WI38 (cell line): Measurements from ENCODE around the gene STAM.
"Not testable (repeated sequence)": the region's sequence is repeated elsewhere in the genome, so short reads cannot be mapped to it uniquely, and the experiment has no call there.

Experiments used
- H3K4me3 ChIP-seq: 2 replicates; pipeline ENCODE4 v1.5.1; 2011; ENCODE audit warnings: low read depth, mild to moderate bottlenecking, control low read depth, low read length
- TF ChIP-seq, protein P1 (sequence below): IDR thresholded peaks from 2 replicates; pipeline ENCODE4 v1.5.1; 2012; ENCODE audit warnings: low read depth, mild to moderate bottlenecking, control low read depth, low read length

STAM gene

DNA sequence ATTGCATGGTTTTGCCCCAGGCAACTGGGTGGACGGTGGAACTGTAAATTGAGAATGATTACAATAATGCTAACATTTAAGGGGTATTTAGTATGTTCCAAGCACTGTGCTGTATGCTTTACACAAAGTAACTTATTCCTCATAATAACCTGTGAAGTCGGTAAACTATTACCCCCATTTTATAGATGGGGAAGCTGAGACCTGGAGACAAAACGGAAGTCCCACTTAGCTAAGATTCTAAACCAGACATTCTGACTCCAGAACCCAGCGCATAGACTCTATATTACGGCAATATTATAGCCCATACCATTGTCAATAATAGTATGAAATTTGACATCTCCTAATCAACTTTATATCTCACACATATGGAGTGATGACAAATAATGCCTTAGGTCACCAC lies 68.1 kb downstream of the STAM start:
- no peak overlapping the region for H3K4me3 ChIP-seq
- TF ChIP-seq, protein P1, sequence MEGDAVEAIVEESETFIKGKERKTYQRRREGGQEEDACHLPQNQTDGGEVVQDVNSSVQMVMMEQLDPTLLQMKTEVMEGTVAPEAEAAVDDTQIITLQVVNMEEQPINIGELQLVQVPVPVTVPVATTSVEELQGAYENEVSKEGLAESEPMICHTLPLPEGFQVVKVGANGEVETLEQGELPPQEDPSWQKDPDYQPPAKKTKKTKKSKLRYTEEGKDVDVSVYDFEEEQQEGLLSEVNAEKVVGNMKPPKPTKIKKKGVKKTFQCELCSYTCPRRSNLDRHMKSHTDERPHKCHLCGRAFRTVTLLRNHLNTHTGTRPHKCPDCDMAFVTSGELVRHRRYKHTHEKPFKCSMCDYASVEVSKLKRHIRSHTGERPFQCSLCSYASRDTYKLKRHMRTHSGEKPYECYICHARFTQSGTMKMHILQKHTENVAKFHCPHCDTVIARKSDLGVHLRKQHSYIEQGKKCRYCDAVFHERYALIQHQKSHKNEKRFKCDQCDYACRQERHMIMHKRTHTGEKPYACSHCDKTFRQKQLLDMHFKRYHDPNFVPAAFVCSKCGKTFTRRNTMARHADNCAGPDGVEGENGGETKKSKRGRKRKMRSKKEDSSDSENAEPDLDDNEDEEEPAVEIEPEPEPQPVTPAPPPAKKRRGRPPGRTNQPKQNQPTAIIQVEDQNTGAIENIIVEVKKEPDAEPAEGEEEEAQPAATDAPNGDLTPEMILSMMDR = no peak

DNA sequence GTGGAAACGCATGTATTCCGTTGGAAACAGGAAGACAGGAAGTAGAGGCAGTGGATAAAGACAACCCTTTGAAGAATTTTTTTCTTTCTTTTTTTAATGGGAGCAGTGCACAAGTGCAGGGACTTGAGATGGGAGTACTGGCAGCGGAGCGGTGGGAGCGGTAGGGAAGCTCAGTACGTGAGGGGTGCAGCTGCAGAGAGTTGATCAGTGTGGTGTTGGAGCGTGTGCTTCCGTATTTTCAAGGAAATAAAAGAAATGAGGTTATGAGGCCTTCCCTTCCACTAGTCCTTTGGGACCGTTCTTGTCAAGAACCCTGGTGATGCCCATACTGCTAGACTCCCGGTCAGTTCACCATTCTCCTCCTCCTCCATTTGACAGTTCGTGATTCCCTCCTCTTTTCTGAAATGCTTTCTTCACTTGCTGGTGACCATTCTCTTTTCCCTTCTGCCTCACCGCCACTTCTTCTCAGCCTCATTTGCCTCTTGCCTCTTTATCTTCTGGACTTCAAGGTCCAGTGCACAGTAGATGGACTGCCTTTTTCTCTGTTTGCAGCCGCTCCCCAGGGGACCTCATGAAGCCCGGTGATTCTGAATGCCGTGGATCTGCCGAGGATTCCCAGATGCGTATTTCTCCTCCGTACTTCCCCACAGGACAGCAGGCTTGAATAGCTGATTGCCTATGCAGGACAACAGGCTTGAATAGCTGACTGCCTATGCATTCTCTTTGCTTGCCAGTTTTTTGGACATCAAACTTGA lies 68.9 kb downstream of the STAM start:
- TF ChIP-seq, protein P1 = no peak
- H3K4me3 ChIP-seq = no peak overlapping the region

DNA sequence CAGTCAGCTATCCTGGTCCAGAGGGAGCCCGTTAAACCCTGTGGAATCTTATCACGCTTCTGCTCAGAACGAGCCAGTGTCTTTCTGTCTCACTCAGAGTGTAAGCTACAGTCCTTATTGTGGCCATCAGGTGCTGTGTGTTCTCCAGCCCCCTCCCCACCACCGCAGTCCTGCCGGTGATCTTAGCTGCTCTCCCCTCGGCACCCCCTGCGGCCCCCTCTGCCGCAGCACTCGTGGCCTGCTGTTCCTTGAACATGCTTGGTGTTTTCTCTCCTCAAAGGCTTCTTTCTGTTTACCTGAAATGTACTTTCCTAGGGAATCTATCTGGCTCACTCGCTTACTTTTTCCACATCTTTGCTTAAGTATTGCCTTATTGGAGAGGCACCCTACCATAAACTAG lies 69.8 kb downstream of the STAM start:
- TF ChIP-seq, protein P1 = no peak
- no peak overlapping the region for H3K4me3 ChIP-seq

DNA sequence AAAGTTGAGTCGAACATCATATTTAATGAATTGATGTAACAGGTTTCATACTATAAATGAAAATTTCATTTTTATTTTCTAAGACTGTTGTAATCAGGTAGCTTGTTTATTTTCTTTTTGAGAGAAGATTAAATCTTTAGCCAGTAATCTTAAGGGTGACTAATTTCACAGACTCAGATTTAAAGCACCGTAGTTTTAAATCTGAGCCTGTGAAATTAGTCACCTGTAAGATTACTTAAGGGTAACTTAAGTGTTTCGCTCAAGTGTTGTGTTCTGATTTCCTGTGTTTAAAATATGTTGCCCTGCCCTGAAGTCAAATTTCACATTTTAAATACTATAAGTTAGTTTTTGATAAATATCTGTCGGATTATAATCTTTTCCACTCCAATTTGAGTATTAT lies 72.2 kb downstream of the STAM start:
- TF ChIP-seq, protein P1 = no peak
- no peak overlapping the region for H3K4me3 ChIP-seq

DNA sequence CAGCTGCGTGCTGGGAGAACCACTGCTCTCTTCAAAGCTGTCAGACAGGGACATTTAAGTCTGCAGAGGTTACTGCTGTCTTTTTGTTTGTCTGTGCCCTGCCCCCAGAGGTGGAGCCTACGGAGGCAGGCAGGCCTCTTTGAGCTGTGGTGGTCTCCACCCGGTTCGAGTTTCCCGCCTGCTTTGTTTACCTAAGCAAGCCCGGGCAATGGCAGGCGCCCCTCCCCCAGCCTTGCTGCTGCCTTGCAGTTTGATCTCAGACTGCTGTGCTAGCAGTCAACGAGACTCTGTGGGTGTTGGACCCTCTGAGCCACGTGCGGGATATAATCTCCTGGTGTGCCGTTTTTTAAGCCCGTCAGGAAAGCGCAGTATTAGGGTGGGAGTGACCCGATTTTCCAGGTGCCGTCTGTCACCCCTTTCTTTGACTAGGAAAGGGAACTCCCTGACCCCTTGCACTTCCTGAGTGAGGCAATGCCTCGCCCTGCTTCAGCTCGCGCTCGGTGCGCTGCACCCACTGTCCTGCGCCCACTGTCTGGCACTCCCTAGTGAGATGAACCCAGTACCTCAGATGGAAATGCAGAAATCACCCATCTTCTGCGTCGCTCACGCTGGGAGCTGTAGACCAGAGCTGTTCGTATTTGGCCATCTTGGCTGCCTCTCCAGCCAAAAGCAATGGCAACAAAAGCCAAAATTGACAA lies 78.5 kb downstream of the STAM start:
- H3K4me3 ChIP-seq = not testable (repeated sequence)

DNA sequence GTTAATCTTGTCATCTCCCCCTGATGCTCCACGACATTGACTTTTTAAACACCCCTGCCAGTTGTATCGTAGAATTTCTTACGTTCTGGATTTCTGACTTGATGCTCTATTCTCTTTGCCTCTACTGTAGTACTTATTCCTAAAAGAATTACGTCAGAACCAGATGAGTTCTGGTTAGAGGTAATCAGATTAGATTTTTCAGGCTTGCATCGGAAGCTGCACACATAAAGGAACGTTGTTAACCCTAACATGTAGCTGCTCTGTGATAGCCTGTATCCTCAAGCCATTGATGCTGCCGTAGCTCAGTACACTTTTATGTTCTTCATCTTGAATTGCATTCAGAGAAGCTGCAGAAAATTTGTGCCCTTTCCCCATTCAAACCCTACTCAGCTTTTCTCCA lies 81.8 kb downstream of the STAM start:
- TF ChIP-seq, protein P1 = no peak
- H3K4me3 ChIP-seq = no peak overlapping the region

DNA sequence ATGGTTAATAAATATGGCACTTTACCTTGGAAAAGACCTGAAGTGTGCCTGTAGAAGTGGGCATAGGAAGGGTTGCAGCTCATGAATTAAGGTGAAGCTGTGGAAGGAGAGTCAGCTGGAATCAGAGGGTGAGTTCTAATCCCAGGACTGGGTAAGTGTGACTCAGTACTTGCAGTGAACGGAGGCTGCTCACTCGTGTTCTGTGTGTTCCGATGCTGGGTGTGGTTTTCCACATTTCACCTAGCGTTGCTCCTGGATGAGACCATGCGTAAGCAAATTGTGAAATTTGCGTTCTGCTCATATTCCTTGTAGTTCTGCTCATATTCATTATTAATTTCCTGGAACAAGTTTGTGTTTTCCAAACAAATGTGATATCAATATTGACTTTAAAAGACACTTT lies 85.7 kb downstream of the STAM start:
- no peak overlapping the region for H3K4me3 ChIP-seq
- TF ChIP-seq, protein P1 = no peak

DNA sequence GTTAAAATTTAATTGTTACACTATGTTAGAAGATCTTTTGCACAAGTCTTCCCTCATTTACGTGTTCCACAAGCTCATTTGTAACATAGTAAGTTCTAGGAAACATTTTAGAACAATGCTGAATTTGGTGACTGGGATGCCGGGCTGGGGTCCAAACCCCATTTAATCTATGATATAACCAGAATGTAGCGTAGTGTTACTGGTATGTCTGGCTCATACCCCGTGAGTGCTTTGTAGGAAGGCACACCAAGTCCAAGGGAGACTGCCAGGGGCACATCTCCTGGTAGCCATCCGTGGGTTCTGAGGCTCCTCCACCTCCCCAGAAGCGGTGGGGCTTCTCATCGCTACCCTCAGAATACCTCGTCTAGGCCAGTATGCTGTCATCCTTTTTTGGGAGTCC lies 86.7 kb downstream of the STAM start:
- TF ChIP-seq, protein P1 = no peak
- no peak overlapping the region for H3K4me3 ChIP-seq
